GM12891 (cell line): ENCODE data around the gene STH.
A peak's percentile ranks its signal among the peaks of the same experiment; 100 is the strongest.

Experiments
- DNase-seq: peaks from one replicate; pipeline ENCODE4 v3.0.0; 2011; ENCODE audit warnings: low spot score; ENCODE audit not compliant: insufficient read length
- FAIRE-seq: peaks from 2 replicates; lab custom pipeline; 2011; peaks lifted over from hg19 to GRCh38; lab: Jason Lieb, UNC
- PAX5 ChIP-seq: IDR thresholded peaks from 2 replicates; pipeline ENCODE4 v1.6.1; 2011; ENCODE audit warnings: low read length, moderate library complexity, mild to moderate bottlenecking; ENCODE audit not compliant: insufficient read depth, severe bottlenecking
- POLR2A ChIP-seq: IDR thresholded peaks from 2 replicates; pipeline ENCODE4 v1.6.1; 2011; ENCODE audit warnings: low read depth, low read length, control low read depth
- POLR2AphosphoS5 ChIP-seq: IDR thresholded peaks from 2 replicates; pipeline ENCODE4 v1.6.1; 2011; ENCODE audit warnings: low read depth, low read length, control low read depth
- POU2F2 ChIP-seq: IDR thresholded peaks from 2 replicates; pipeline ENCODE4 v1.6.1; 2011; ENCODE audit warnings: low read depth, mild to moderate bottlenecking, control low read depth, low read length, moderate library complexity
- SPI1 ChIP-seq: IDR thresholded peaks from 2 replicates; pipeline ENCODE4 v1.6.1; 2011; ENCODE audit warnings: low read depth, low read length, control low read depth
- TAF1 ChIP-seq: IDR thresholded peaks from 2 replicates; pipeline ENCODE4 v1.6.1; 2011; ENCODE audit warnings: low read depth, low read length, control low read depth

The STH gene

DNA sequence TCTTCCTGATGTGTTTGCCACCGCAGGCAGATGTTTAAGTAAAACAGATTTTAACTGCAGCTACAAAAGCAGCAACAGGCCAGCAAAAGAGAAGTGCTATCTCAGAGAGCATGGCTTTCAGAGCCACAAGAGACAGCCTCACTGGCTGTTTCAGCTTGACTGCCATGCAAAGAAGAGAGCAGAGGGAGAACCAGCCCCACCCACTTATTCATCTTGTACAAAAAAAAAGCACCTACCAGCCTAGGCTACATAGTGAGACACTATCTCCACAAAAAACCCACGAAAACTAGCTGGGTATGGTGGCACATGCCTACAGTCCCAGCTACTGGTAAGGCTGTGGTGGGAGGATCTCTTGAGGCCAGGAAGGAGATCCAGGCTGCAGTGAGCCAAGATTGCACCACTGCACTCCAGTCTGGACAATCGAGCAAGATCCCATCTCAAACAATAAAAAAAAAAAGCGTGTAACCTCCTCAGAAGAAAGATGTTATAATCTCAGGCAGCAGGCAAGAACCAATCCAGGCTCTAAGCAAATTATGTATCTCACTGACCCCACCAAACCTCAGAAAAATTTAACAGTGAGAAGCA lies 30.0 kb downstream of the STH start:
- DNase-seq, result no peak
- TF ChIP-seq POLR2AphosphoS5, result no peak
- TF ChIP-seq POLR2A, result no peak
- TF ChIP-seq PAX5, result no peak
- no peak for TF ChIP-seq POU2F2
- TF ChIP-seq TAF1, result no peak
- TF ChIP-seq SPI1, result no peak
- peak; percentile 74 for FAIRE-seq

DNA sequence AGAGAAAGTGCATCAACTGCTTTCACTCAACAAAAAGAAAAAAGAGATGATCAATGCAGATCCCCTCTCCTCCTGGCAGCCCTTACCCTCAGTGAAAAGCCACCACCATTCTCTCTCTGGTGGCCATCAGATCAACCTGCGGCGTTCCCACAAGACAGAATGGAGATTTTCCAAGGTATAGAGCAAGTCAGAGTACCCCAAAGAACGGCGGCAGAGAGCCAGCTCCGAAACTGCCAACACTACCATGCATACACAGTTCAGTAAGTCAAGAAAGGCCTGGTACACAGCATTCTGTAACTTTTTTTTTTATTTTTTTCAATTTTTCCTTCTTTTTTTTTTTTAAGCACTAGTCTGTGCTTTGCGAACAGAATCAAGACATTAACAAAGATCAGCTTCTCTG lies 30.6 kb downstream of the STH start:
- no peak for DNase-seq
- TF ChIP-seq TAF1, result no peak
- no peak for TF ChIP-seq POLR2A
- no peak for TF ChIP-seq POLR2AphosphoS5
- TF ChIP-seq POU2F2, result no peak
- no peak for TF ChIP-seq SPI1
- TF ChIP-seq PAX5, result no peak
- FAIRE-seq, result no peak

DNA sequence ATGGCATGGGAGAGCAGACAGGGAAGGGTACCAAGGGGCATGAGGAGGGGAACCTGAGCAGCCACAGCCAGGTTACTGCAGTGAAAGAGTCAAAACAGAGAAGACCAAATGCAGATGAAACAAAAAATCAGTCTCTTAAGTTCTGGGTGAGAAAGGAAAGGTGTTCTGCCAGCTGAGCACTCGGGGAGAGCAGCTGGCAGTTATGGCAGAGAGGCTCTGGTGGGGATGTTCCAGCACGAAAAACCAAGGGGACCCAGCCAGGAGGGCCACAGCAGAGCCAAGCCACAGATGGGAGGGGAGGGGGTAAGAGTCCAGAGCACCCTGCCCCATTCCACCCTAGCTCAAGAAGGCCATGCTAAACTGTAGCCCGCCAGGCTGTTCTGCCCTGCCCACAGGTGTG lies 31.7 kb downstream of the STH start:
- DNase-seq (no peak), FAIRE-seq (no peak)
- TF ChIP-seq TAF1 (no peak), SPI1 (no peak), PAX5 (no peak), POLR2A (no peak), POU2F2 (no peak), POLR2AphosphoS5 (no peak)

DNA sequence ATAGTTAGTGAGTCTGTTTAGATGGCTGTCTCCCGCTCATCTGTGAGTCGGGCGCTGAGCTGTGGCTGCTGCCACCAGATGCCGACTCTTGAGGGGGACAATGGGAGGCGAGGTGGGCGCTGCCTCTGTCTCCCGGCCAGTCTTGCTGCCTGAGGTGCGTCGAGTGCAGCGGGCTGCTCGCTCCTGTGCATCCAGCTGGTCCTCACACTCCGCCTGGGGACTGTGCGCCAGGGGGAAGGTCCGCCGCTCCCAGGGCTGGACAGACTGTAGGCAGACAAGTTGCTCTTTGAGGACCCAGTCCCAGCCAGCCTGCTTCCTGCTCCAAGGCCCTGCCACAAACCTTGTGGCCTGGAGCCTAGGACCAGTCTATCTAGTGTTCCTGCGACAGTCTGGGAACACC lies 32.4 kb downstream of the STH start:
- DNase-seq (no peak), FAIRE-seq (no peak)
- TF ChIP-seq POU2F2, result no peak

DNA sequence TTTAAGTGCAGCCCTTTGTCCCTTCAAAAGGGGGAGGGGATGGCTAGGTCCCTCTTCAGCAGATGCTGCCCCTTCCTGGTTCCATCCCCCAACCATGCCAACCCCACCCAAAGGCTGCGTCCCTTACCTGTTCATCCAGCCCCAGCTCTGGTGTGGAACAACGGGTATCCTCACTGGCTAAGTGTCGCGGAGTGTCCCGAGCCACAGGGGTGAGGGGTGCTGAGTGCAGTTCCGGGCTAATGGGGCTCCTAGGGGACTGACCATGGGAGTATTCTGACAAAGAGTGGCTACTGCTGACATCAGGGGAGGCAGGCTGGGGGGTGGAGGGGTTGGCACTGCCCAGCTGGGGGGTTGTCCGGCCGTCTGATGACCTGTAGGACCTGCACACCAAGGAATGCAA lies 32.9 kb downstream of the STH start:
- FAIRE-seq (no peak), DNase-seq (no peak)
- TF ChIP-seq POU2F2 (no peak), TAF1 (no peak)

DNA sequence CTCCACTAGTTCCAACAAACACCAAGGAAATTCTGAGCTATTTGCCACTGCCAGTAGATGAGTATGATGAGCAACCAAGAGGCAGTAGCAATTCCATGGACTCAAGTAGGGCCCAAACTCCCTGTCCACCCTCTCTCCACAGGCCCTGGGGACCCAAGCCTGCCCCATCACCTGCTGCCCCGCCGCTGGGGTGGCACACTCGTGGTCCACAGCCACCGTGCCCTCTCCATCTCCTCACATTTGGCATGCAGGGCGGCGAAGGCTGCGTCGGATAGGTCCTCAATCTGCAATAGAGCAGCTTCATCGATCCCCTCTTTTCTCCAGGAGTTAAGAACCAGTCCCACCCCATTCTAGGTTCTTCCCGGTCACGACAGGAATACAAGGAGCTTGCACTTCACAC lies 33.9 kb downstream of the STH start:
- FAIRE-seq (no peak), DNase-seq (no peak)
- no peak for TF ChIP-seq PAX5
- no peak for TF ChIP-seq TAF1
- TF ChIP-seq SPI1, result no peak
- TF ChIP-seq POU2F2, result no peak
- TF ChIP-seq POLR2AphosphoS5, result no peak
- TF ChIP-seq POLR2A, result no peak

DNA sequence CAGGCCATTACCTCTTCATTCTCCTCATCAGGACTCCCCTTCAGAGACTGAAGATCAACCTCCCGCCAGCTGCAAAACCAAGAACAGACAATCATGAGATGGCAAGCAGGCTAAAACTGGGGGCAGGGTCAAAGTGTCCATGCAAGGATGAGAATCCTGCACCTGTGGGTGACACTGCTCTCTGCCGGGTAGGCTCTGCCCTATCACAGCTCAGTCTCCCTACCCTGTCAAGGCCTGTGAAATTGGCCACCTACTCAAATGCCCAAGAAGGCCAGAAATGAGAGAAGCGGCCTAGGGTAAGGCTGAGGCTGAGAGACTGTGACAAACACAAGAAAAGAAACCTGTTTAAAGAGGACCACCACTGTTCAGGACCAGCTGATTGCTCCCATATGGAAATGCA lies 34.3 kb downstream of the STH start:
- no peak for TF ChIP-seq POLR2AphosphoS5
- TF ChIP-seq TAF1, result no peak
- no peak for TF ChIP-seq SPI1
- no peak for TF ChIP-seq POLR2A
- no peak for TF ChIP-seq POU2F2
- TF ChIP-seq PAX5, result no peak
- DNase-seq (no peak), FAIRE-seq (no peak)

DNA sequence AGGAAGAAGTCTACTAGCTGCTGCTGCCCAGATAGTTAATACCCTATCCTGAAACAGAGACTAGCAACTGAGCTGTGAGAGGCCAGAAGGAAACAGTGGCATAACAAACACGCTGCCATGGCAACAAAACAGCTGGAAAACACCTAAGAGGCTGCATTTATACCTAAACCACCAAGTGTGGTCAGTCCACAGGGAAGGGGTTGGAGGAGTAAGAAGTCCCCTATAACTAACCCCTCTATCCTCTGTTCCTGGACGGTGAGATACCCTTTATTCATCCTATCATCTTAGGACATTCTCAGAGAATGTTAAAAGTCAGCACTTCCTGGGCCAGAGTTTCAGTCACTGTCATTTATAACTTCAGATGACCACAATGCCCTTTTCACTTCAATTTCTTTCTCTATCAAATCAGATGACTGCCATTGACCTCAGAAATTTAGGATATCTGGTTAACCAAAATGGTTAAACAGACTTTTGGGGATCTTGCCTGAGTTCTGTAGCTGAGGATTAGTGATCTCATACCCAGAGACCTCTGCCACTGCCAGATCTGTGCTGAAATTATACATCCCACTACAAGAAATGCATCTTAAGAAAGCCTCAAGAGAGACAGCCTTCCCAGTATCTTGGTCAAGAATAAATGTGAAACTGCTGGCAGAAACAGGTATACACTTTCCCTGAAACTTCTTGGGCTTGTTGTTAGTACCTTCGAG lies 36.2 kb downstream of the STH start:
- TF ChIP-seq POLR2A (no peak), SPI1 (peak; percentile 42; the same call in 1 of the 2 replicates), POU2F2 (no peak), POLR2AphosphoS5 (no peak), TAF1 (no peak), PAX5 (no peak)
- DNase-seq, result no peak
- peak; percentile 5 for FAIRE-seq

DNA sequence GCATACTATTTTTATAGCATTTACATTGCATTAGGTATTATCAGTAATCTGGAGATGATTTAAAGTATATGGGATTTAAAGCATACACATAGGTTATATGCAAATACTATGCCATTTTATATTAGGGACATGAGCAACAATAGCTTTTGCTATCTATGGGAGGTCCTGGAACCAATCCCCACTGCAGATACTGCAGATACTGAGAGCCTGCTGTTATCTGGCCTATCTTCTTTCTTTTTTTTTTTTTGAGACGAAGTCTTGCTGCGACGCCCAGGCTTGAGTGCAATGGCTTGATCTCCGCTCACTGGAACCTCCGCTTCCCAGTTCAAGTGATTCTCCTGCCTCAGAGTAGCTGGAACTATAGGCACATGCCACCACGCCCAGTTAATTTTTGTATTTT lies 37.4 kb downstream of the STH start:
- DNase-seq, result no peak
- no peak for TF ChIP-seq POLR2AphosphoS5
- no peak for TF ChIP-seq PAX5
- TF ChIP-seq SPI1, result no peak
- no peak for TF ChIP-seq TAF1
- TF ChIP-seq POLR2A, result no peak
- TF ChIP-seq POU2F2, result no peak
- FAIRE-seq, result no peak

DNA sequence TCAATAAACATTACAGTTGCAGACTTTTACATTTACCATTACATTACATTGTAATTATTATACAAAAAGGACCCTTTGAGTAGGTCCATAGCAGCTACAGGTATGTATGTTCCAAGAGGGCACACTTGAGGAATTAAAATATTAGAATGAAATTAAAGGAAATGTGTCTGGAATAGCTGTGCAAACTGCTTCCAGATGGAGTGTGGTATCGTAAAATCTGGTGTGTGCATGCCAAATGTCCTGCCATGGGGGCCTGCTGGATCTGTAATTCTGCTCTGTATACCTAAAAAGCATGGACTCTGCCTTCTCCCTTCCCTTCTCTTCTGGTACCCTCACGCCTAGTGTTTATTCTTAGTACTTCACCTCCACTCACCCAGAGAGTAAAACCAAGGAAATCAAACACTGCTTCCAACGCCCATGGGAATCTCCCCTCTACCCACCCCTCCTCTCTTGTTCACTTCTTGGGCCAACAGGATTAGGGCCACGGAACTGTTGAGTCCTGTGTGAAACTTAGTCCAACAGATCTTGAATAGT lies 38.7 kb downstream of the STH start:
- FAIRE-seq (no peak), DNase-seq (no peak)
- TF ChIP-seq PAX5, result no peak
- no peak for TF ChIP-seq POLR2A
- TF ChIP-seq POLR2AphosphoS5, result no peak
- no peak for TF ChIP-seq SPI1
- TF ChIP-seq POU2F2, result no peak
- no peak for TF ChIP-seq TAF1
